ENCODE measurements around the gene LSS.
"Not testable (repeated sequence)": the region's sequence is repeated elsewhere in the genome, so short reads cannot be mapped to it uniquely, and the experiment has no call there.

LSS gene

DNA sequence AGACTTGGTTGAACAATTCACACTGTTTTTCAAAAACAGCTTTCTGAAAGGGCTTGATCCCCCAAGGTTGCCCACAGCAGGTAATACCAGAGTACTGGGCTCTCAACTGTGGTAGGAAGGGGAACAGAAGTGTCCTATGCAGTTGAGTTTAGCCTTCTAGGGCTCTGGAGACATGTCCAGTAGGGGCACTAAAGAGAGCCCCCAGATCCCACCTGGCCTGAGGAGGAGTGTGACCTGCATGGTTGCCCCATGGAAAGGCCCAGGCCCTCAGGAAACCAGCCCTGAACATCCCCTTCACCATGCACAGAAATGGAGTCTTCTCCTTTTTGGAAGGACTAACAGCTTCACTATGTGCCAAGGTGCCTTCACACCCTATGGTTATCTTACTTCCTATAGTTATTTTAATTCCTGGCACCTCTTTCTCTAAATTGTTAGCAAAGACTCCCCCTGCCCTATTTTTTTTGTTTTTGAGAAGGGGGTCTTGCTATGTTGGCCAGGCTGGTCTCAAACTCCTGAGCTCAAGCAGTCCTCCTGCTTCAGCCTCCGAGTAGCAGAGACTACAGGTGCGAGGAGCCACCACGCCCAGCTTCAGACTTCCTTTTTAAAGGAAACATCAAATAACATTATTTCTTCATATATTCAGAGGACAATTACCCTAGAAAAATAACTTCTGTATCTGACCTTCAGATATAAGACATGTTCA is 16.8 kb upstream of the LSS start:
- no peak for DNase-seq

DNA sequence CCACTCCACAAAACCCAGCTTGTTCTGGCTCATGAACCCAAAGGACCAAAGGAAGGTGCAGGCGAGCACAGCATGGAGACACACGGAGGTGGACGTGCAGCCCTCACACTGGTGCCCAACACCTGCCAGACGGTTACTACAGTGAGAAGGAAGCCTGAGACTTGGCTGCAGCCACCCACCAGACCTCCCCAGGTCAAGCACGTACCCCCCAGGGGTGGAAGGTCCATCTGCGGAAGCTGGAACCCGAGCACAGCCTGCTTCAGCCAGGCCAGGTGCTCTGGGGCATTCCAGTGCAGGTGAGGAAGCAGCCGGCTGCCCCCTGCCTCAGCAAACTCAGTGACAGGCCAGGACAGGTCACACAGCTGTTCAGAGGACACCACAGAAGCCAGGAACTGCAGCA is 16.0 kb upstream of the LSS start:
- no peak for DNase-seq

DNA sequence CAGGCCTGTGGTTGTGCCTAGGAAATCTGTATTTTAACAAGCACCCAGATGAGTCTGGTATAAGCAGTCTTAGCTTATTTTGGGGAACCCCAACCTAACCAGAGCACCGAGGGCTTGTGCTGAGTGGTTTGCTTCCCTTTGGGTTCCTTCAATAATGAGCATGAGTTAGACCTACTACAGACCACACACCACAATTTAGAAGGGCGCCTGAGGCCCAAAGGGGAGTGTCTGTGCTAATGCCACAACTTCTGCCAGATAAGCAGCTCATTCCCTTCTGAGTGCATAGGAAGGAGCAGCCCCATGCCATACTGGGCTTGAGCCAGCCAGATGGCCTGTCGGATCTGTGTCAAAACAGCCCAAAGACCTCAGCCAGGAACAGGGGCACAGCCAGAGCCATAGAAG is 15.4 kb upstream of the LSS start:
- no peak for DNase-seq

DNA sequence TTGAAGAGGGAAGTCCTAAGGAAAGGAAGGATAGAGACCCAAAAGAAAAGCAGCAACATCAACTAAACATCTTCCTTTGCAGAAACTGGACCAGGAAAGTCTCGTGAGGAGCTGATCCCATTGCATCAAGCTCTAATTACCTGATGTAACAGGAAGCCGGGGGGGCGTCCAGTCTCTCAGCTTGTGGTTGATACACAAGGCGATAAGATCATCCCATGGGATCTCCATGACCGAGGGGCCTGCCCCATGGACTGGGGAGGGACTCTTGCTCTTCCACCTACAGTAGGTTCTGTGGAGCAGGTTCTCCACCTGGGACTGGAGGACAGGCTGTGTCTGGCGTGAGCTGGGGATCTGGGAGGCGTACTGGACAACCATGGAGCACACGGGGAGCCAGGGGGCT is 14.8 kb upstream of the LSS start:
- no peak for DNase-seq

DNA sequence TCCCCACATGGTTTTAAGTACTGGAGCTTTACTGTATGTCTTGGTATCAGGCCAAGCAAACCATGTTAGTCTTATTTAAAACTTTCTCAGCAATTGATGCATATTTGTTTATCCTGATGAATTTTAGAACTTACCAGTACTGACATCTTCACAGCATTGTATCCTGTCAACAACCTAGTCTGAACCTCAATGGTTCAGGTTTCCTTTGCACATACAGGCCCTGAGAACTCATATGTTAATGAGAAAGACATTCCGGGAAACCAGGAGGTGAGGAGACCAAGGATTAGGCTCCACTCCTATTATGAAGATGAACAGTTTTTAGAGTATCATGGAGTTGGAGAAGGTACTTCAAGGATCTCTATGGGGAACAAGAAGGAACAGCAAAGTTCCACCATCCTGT is 13.0 kb upstream of the LSS start:
- not testable (repeated sequence) for DNase-seq

DNA sequence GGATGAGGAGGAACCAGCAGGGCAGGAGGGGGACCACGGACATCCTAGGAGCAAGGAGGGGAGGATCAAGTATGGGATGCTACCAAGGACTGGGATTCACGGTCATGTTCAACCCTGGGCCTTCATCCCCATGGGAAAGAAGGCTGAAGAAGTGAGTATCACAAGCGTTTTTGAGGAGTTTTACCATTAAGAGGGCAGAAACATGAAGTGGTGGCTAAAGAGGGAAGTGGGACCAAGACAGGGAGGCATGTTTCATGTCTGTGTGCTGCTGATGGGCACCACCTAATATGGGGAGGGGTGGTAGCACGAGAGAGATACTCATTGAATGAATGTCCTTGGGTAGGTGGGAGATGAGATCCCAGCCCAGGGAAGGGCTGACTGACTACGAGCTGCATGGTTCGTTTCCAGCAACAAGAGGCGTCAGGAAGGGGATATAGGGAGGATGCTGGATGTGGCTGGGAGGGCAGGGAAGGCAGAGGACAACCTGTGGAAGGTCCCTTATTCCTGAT is 11.3 kb upstream of the LSS start:
- no peak for DNase-seq

DNA sequence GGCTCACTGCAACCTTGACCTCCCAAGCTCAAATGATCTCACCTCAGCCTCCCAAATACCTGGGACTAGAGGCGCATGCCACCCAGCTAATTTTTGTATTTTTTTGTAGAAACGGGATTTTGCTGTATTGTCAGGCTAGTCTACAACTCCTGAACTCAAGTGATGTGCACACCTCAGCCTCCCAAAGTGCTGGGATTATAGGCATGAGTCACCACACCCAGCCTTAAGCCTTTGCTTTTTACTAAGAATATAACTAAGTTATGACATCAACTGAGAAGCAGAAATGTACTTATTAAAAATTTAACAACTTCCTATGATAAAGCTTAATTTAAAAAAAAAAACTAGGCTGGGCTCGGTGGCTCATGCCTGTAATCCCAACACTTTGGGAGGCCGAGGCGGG is 8.9 kb upstream of the LSS start:
- DNase-seq, result no peak

DNA sequence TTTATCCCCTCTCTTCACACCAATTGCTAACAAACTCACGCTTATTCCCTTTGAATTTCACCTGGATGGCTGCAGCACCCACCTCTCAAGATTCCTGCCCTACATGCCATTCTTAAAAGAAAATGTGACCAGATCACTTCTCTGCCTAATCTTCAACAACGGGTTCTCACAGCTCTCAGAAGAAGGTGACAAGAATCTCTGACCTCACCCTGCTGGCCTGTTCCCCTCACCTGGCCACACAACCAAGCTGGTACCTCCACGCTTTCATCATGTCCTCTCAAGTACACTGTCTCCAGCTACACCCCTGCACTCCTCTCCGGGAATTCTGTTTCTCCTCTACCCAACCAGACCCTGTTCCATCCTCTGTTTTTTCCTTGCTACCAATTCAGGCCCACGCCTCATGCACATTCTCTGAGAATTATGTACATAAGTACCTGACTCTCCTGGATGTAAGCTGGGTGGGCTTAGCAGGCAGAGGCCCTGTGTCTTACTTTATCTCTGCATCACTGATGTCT is 5.9 kb upstream of the LSS start:
- no peak for DNase-seq

DNA sequence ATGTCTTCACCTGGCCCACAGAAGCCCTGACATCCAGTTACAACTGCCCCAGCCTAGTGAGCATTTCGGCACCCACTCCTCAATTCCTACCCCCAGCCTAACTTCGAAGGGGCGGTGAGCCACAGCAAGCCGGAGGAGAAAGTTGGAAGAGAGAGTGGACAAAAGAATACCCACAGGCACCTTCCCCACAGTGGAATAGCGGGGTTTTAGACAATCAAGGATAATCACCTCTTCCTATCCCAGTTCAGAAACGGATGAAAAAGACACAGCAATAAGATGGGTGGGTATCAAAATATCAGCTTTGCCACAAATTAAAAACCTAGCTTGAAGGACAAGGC is 1.3 kb upstream of the LSS start:
- DNase-seq, result no peak

DNA sequence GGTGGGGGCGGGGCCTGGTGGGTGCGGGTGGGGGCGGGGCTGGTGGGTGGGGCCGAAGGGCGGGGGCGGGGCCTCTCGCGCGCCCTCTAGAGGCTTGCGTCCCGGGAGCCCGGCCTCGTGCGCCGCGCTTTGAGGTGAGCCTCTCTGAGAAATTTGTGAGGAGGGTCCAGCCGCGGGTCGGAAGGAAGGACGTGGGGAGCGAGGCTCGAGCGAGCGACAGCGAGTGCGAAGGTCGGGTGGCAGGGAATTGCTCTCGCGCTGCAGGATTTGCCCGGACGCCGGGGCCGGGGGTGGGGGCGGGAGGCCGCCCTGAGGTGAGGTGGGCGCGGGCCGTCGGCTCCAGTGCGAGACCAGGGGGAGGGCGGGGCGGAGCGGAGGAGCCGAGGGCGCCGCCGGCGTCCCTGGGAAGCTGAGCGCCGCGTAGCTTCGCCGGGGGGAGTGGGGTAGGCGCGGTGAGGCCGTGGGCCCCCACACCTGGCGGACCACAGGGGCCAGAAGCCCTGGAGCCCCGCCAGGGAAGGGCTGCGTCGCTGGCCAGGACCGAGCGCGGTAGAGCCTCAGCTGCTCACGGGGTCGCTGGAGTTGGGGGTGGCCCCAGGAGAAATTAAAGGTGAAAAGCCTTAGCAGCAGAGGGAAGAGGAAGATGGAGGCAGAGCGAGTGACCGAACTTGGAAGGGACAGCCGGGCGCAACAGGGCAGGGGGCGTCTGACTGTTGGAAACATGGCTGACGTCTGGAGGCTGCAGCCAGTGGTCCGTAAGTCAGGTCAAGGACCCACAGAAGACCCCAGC is 754 bp upstream of the LSS start:
- peak in 4 of 6 experiments; percentile 23 to 75 (median 57) for DNase-seq

DNA sequence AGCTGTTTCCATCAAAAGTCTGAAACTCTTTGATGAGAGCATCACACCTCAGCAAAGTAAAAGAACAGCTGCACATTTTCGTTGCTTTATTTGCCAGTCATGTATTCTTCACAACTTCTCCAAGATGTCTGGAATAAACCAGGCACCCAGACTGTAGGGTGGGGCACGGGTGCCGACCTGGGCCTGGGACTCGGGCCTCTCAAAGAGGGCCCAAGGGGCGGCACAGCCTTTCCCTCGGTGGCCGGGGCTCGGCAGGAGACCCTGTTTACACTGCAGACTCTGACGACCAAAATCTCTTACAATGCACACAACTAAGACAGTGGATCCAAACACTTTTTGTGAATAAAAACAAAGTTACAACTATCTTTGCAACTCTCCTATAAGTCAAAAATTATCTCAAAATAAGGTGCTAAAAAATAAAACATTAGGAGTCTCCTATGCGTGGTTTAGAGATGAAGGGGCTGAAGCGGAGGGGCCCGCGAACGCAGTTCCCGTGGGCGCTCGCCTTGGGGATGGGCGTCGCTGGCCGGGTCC is 696 bp downstream of the LSS start:
- no peak for DNase-seq

DNA sequence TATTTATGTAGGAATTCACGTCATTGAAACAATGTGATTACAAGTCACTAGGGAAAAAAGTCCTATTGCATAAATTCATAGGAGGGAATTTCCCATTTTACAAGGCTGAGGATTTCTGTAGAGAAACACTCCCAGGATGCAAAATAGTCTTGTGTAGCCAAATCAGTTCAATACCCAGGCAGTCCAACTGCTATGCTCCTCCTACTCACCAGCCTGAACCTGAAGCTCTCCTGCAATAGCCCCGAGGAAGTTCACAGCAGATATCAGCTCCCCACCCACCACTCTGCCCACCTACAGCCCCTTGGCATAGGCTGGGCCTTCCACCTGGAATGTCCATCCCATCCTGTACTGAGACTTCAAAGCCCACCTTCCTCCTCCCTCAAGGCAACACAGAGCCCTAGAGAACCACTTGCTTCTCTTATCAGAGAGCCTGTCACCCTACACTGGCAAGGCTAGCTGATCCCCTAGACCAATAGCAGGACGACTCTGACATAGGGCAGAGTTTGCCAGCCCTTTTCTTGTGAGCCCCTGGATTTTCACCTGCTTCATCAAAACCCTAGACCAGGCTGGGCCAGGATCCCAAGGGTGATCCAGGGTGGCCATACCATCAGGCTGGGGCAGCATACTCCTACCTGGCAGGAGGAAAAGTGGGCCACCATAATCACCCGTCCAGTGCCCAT is 1.5 kb downstream of the LSS start:
- DNase-seq, result no peak

DNA sequence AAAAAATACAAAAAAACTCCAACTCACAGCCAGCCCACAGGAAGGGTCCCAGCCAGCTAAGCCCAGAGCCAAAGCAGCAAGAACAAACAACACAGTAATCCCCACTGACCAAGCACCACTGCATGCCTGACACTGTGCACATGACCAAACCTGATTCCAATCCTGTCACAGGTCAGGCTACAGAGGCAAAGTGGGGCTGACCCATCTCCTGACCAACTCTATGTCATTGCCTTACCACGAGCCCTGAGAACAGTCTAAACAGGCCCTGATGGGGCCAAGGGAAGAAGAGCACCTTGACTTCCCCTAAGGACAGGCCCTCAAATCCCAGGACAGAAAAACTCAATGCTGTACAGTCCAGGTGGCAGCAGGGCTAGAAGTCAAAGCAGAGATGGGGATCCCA is 2.4 kb downstream of the LSS start:
- DNase-seq, result no peak

DNA sequence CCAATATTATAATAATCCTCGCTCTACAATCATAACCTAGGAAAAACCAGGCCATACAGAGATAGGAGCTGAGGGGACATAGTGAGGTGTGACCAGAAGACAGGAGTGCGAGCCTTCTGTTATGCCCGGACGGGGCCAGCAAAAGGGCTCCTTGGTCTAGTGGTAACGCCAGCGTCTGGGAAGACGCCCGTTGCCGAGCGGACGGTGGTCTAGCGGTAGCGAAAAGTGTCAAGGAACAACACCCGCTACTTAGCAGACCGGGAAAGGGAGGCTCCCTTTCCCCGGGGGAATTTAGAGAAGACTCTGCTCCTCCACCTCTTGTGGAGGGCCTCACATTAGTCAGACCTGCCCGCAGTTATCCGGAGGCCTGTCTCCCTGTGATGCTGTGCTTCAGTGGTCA is 4.9 kb downstream of the LSS start:
- DNase-seq, result not testable (repeated sequence)

DNA sequence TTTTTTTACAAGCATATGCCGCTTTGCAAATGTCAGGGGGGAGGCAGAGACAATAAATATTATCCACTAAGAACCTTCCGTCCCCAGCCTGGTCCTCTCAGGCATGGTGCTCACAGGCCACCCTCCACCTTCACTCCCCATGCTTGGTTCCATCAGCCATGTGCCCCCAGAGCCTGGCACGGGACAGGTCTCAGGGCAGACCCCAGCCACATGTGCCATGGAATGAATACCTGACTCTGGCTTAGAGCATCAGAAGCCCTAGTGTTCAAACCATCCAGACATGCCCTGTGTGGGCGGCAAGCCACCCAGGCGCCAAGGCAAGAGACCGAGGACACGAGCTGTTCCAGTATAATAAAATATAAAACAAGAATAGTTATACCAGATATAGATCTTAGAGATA is 5.4 kb downstream of the LSS start:
- DNase-seq, result no peak

DNA sequence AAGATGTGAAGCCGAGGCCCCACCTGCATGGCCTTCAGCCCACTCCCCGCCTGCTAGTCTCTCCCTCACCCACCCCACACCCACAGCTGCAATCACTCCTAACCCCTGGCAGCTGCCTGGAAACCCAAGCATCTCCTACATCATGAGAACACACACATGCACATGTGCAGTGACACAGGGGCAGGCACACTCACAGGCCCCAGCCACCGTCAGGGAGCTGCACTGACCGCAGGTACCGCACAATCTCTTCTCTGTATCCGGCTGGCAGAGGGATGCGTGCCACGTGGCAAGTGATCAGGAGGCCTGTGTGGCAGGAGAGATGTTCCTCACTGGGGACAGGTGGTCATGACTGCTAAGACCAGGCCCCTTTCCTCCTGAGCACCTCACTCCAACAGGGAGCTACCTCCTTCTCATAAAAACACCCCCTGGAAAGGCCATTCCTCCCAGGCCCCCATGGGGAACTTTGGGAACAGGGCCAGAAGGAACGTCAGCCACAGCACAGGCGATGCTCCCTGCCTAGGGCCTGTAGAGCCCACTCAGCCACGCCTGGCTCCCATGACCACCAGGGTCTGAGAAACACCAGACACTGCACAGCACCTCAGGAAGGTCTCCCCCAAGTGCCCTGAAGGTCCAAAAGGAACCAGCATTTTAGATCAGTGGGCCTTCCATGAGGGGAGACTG is 6.0 kb downstream of the LSS start:
- DNase-seq, result no peak

DNA sequence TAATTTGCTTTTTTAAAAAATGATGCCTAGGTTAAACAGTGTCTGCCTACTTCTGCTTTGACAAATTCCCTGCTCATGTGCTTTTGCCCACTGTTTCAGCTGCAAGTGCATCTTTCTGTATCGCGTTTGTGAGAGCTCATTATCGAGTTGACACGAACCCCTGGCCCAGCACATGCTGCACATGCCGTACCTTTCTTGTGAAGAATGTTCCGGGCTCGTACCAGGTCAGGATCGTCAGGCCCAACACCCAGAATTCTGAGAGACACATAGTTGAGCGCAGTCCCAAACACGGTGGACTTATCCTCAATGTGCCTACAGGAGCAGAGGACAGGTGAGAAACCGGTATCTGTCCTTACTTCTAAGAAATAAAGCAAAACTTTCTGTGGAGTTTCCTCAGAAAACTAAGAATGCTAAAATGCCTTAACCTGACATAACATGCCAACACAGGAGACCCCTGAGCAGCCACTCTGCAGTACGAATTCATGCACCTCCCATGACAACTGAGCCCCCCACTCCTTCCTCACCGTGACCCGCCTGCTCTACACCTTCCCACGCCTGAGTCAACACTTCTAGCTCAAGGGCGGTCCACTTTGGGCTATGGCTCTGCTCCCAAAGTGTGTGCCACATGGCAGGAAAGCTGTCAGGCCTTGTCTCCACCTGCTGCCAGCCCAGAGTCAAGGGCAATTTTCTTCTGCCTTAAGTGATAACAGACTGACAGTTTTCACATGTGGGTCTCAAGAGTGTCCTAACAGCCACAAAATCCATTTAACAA is 6.7 kb downstream of the LSS start:
- DNase-seq, result no peak

DNA sequence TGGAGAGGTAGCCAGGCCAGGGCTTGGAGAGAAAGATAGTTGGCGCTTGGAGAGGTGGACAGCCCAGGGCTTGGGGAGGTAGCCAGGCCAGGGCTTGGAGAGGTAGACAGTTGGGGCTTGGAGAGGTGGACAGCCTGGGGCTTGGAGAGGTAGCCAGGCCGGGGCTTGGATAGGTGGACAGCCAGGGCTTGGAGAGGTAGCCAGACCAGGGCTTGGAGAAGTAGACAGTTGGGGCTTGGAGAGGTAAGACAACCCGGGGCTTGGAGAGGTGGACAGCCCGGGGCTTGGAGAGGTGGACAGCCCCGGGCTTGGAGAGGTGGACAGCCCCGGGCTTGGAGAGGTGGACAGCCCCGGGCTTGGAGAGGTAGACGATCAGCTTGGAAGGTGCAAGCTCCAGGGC is 7.7 kb downstream of the LSS start:
- no peak for DNase-seq

DNA sequence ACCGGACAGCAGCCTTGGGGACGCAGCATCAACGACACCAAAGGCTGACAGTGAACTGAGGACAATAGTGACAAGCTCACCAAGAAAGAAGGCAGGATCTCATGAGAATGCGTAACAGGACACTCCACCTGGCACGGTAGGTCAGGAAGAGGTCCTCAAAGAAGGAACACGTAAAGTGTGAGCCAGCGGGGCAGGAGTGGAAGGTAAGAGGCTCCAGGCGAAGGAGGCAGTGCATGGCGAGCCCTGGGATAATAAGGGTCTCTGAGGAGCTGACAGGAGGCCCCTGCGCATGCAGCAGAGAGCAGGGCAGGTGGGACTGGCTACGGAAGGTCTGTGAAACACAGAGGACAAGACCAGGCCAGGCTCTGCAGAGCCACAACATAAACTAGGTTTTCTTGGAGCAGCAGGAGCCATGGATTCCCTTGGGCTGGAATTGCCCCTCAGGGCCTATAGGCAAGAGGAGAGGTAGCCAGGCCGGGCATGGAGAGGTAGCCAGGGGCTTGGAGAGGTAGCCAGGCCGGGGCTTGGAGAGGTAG is 8.2 kb downstream of the LSS start:
- DNase-seq, result no peak

DNA sequence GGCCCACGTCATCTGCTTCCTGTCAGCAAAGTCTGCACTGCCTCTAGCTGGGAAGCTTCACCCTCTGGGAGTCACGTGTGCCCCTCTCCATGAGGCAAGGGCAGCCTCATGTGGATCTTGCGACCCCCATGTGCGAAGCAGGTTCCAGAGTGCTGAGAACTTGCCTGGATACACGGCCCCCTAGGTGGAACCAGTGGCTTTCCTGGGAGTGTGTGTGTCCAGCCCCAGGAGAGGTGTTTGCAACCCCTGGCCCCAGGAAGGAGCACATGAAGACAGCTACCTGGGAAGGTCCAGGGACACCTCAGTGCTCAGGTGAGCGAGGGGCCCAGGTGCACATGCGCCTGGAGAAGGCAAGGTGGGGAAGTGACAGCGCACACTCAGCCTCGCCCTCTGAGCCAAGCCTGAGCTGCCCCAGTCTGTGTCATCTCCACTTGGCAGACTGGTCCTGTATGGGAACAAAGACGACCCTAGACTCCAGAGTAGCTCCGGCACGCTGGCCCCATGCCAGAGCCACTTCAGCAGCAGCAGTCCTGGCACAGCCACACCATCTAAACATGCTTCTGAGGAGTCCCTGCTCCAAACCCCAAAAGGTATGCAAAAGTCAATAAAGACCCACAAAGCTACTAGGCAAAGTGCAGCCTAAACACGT is 8.9 kb downstream of the LSS start:
- no peak for DNase-seq

DNA sequence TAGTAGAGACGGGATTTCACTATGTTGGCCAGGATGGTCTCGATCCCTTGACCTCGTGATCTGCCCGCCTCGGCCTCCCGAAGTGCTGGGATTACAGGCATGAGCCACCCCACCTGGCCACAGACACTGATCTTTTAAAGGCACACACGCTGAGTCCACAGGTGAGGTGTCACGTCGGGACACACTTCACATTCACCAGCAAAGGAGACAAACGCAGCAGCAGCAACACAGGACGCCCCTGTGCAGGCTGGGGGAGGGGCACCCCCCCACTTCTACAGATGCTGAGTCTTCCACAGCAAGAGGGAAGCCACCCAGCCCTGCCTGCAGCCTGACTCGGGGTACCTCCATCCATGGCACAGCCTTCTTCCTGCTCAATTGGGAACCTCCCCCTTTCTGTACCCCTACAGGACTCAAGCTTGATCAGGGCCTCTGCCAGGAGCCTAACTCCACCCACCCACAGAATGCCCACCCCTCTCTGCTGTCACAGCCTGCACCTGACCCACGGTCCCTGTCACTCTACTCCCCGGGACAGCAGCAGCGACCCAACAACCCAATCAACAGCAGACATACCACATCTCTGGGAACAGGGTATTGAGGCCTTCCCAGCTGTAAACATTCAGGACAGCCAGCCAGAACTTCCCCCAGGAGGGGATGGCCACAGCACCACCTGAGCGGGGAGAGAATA is 9.5 kb downstream of the LSS start:
- no peak for DNase-seq
